DND-41 (cell line): ENCODE results near the gene SULT2B1.

Source experiments
- EZH2 ChIP-seq: IDR thresholded peaks from 3 replicates; pipeline ENCODE4 v1.6.1; 2012; ENCODE audit warnings: borderline replicate concordance, low read depth, mild to moderate bottlenecking, moderate library complexity, low read length, inconsistent platforms; ENCODE audit not compliant: severe bottlenecking
- TF ChIP-seq, protein P1 (sequence below): IDR thresholded peaks from 2 replicates; pipeline ENCODE4 v1.5.1; 2012; ENCODE audit warnings: borderline replicate concordance, low read length, moderate library complexity, mild to moderate bottlenecking; ENCODE audit not compliant: poor library complexity, severe bottlenecking; ENCODE audit errors: extremely low read depth

DNA sequence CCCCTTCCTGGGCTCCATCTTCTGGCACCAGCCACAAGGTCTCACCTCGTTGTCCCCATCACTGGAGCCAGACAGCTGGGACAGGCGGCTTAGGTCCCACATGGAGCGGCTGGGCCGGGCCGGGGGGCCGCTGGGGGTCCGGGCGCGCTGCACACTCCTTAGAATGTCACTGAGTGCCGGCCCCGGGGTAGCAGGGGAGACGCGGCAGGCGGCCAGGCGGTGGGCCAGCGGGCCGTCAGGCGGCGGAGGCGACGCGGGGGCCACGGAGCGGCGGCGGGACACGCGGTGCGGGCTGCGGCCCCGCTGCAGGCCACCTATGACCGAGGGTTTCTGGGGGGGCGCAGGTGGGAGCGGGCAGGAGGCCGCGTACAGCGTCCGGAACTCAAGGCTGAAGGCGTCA lies 51.5 kb downstream of the SULT2B1 start:
- TF ChIP-seq, protein P1, sequence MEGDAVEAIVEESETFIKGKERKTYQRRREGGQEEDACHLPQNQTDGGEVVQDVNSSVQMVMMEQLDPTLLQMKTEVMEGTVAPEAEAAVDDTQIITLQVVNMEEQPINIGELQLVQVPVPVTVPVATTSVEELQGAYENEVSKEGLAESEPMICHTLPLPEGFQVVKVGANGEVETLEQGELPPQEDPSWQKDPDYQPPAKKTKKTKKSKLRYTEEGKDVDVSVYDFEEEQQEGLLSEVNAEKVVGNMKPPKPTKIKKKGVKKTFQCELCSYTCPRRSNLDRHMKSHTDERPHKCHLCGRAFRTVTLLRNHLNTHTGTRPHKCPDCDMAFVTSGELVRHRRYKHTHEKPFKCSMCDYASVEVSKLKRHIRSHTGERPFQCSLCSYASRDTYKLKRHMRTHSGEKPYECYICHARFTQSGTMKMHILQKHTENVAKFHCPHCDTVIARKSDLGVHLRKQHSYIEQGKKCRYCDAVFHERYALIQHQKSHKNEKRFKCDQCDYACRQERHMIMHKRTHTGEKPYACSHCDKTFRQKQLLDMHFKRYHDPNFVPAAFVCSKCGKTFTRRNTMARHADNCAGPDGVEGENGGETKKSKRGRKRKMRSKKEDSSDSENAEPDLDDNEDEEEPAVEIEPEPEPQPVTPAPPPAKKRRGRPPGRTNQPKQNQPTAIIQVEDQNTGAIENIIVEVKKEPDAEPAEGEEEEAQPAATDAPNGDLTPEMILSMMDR = no peak
- no peak for TF ChIP-seq EZH2
